Subcutaneous preadipocyte (primary cell): ENCODE measurements around the gene P2RX1. TPM values are rescaled to one million over a fixed set of nuclear protein-coding genes. Genes with fewer than 3 reads are reported as not detected.

Source experiments
- total RNA-seq: library from RNA; depleted of rRNA; stranded (reverse); fragments of >200 nt; gene quantifications from 2 replicates; pipeline ENCODE4 v1.2.3, GENCODE V29; 2012

P2RX1 gene
- total RNA-seq, result not detected in 2 replicates

DNA sequence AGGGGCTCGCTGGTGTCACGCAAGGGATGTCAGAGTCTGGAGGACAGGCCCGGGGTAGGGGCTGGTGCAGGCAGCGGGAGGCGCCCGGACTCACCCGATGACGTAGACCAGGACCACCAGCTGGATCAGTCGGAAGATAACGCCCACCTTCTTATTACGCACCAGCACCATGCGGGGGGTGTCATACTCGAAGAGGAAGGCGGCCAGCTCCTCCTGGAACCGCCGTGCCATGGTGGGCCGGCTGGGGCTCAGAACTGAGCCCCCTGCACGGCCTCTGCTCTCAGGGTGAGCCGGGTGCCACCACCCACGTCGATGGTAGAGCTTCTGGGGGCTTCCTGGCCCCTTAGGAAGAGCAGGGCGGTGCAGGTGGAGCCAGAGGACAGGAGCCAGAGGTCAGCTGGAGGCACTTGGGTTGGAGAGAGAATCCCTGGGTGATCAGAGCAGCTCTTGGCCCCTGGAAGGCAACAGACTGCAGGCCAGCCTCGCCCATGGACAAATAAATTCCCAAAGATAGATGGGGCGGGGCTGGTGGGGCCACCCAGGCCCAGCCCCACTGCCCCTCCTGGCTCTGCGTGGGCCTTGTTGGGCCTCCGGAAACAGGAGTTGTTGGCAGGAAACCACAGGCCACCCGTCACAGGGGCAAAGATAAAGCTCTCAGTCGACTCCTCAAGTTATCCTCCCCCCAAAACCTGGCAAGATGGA is at the start of gene P2RX1:
Gene P2RX1, minus strand, starts transcription at position 471 of the 702 bp plus-strand sequence. Its CDS starts 240 bp downstream, at position 231.

DNA sequence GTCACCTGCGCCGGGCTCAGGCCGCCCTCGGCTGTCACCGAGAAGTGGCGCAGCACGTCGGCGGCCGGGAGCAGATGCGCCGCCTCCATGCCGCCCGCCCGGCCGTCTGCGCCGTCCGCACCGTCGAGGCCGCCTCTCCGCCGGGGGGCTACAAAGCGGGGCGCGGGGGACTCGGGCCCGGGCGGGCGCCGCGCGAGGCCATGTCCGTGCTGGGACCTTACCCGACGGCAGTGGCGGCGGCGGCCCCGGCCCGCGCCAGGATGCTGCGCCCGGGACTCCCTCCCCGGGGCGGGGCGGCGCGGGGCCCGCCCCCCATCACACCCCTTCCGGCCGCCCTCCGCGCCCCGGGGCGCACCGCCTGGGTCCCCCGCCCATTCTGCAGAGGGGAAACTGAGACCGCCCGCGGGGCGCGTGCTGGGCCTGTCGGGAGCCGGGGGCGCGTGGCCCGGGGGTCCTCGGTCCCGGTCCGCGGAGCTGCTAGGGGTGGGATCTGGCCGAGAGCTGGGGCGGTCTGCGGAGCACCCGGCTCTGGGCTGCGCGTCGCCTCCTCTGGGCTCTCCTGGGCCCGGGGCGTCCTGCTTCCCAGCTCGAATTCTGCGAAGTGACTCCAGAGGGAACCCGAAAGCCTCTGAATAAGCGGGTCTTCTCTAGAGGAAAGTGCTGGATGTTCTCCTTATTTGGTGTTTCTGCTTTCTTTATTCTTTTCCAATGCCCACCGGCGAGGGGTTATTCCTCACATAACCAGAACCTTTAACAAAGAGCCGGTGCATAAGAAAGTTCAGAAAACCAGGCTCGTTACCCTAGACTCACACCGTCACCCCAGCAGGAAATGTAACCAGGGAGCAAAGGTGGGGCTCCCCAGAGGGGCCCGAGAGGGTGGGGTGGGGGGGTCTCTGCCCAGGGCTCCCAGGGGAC is 48.2 kb upstream of the P2RX1 start, which contains the start of gene ATP2A3:
Gene ATP2A3, minus strand, starts transcription at position 235 of the 915 bp plus-strand sequence. Its CDS starts 146 bp downstream, at position 89.

GRCh38 chr17:3893003-3893719 is 23.1 kb downstream of the P2RX1 start, which contains the start of gene CAMKK1:
Gene CAMKK1, minus strand, starts transcription at chr17:3893053. Its CDS starts 7,366 bp downstream, at chr17:3885687.

Other genes with a start within 250 kb of the P2RX1 start
- 88.9 and 89.1 TPM in 2 replicates for gene TAX1BP3, start 247.9 kb downstream of the P2RX1 start, total RNA-seq
- 16.0 and 20.6 TPM in 2 replicates for gene EMC6, start 247.7 kb downstream of the P2RX1 start, total RNA-seq
- gene P2RX5, start 220.3 kb downstream of the P2RX1 start, total RNA-seq, result 0.37 and 1.2 TPM in 2 replicates
- 8.5 and 13.1 TPM in 2 replicates for gene HASPIN, start 192.6 kb downstream of the P2RX1 start, total RNA-seq
- gene ITGAE, start 115.3 kb downstream of the P2RX1 start, total RNA-seq, result 7.0 and 9.8 TPM in 2 replicates
- gene NCBP3, start 70.2 kb downstream of the P2RX1 start, total RNA-seq, result 13.6 and 16.8 TPM in 2 replicates
- 9.9 and 11.3 TPM in 2 replicates for gene CAMKK1, start 23.4 kb downstream of the P2RX1 start, total RNA-seq
- gene ATP2A3, start 48.0 kb upstream of the P2RX1 start, total RNA-seq, result 0.37 and 0.78 TPM in 2 replicates
- gene ZZEF1, start 226.6 kb upstream of the P2RX1 start, total RNA-seq, result 40.1 and 51.6 TPM in 2 replicates
- 12.9 and 24.6 TPM in 2 replicates for gene CYB5D2, start 226.7 kb upstream of the P2RX1 start, total RNA-seq